Measurements from ENCODE around the gene SCRT2. TPM values are rescaled to one million over a fixed set of nuclear protein-coding genes. Genes with fewer than 3 reads are reported as not detected.
A peak's percentile ranks its signal among the peaks of the same experiment; 100 is the strongest.

SCRT2 gene
- total RNA-seq, 1 experiment from 2014 or later = not detected

- H3K14ac ChIP-seq (ENCODE audit: insufficient read depth, low read length) = peak overlapping the region; percentile 60
- peak overlapping the region; percentile 56 for H2AK5ac ChIP-seq (ENCODE audit: insufficient read length, low read length)
- H4K5ac ChIP-seq (ENCODE audit: insufficient read length, low read depth, low read length) = peak overlapping the region; percentile 53
- H3K23me2 ChIP-seq (ENCODE audit: insufficient read length, low read depth, low read length, poor library complexity, severe bottlenecking) = no peaks in the 10 kb centered on the region
- H3K56ac ChIP-seq (ENCODE audit: insufficient read length, low read depth, low read length) = no peak overlapping the region
- no peak overlapping the region for H4K8ac ChIP-seq (replicated peaks; ENCODE audit: insufficient read length, low read depth, low read length)
- no peak overlapping the region for H2BK15ac ChIP-seq (ENCODE audit: low read depth, low read length)
- peak overlapping the region; percentile 79 for H3K27ac ChIP-seq (ENCODE audit: insufficient read length, low read depth, low read length)
- no peak overlapping the region for H3T11ph ChIP-seq (ENCODE audit: low read length)
- H3K79me2 ChIP-seq (ENCODE audit: insufficient read depth, low read length) = no peaks in the 10 kb centered on the region
- no peak overlapping the region for H3K4ac ChIP-seq (ENCODE audit: low read depth, low read length)
- peak overlapping the region; percentile 63 for H4K91ac ChIP-seq (ENCODE audit: insufficient read length, low read depth, low read length)
- H3K4me2 ChIP-seq (ENCODE audit: insufficient read depth, insufficient read length, low read length) = peak overlapping the region; percentile 63
- H2BK120ac ChIP-seq (ENCODE audit: low read depth, low read length, poor library complexity, severe bottlenecking) = no peak overlapping the region
- no peaks in the 10 kb centered on the region; a peak in 1 of 7 replicates for H3K36me3 Mint-ChIP-seq (ENCODE audit: insufficient read depth in 1 of 3, low read depth in 3 of 3)
- H3K27me3 Mint-ChIP-seq (ENCODE audit: low read depth) = peaks cover 14% of the 10 kb centered on the region
- H3K9me3 ChIP-seq (ENCODE audit: control insufficient read depth, low read depth, low read length) = no peaks in the 10 kb centered on the region
- TF ChIP-seq CTCF (conservative IDR thresholded peaks at IDR 0.05) = no peak
- peaks cover 77 to 82% of the 10 kb centered on the region in 2 experiments for H3K4me1 Mint-ChIP-seq
- H2BK12ac ChIP-seq (ENCODE audit: insufficient read length, low read depth, low read length) = peak overlapping the region; percentile 95
- H3K23ac ChIP-seq (ENCODE audit: insufficient read length, low read depth, low read length) = no peak overlapping the region
- peak overlapping the region; percentile 46 for H2BK5ac ChIP-seq (ENCODE audit: insufficient read length, low read length)
- H3K4me1 ChIP-seq (ENCODE audit: insufficient read depth, low read length) = peaks cover 27% of the 10 kb centered on the region; the same call in 1 of the 2 replicates
- no peak overlapping the region for H2AFZ ChIP-seq (ENCODE audit: low read length)
- no peak overlapping the region for H2BK20ac ChIP-seq (ENCODE audit: low read depth, low read length, poor library complexity, severe bottlenecking)
- WGBS (ENCODE audit: extremely low coverage, insufficient read length, low lambda C conversion rate) = no CpG with 5 or more reads among the region's 2 CpGs
- H3K9ac ChIP-seq (ENCODE audit: extremely low read depth, insufficient read length, low read length) = no peak overlapping the region
- no peaks in the 10 kb centered on the region; a peak in 1 of 5 replicates for H3K9me3 Mint-ChIP-seq
- no peaks in the 10 kb centered on the region for H3K27me3 ChIP-seq (ENCODE audit: insufficient read depth, low read length)
- peak overlapping the region; percentile 89 for H3K18ac ChIP-seq (ENCODE audit: insufficient read length, low read depth, low read length)
- DNase-seq = no peak
- H3K27ac Mint-ChIP-seq = peak overlapping the region; percentile 50 to 93 (median 91)
- no peaks in the 10 kb centered on the region for H3K79me1 ChIP-seq (ENCODE audit: insufficient read depth, low read depth, low read length, poor library complexity, severe bottlenecking)
- no peaks in the 10 kb centered on the region for H4K20me1 ChIP-seq (ENCODE audit: control insufficient read depth, insufficient read depth, insufficient read length)
- H3K4me3 Mint-ChIP-seq = peak overlapping the region in 1 of 2 experiments; percentile 64; a peak in 3 of 5 replicates
Observed at GRCh38 chr20:658202-658601, 17.4 kb downstream of the SCRT2 start.

All from H9 (cell line).